WTC11 (cell line): ENCODE results near the gene ID3. TPM values are rescaled to one million over a fixed set of nuclear protein-coding genes. Genes with fewer than 3 reads are reported as not detected.

Experiments
- ATAC-seq: fragments of 200-7000 bp; cut with Tn5 transposase; 2 replicates; pipeline ENCODE4 v1.10.0; 2021; ENCODE audit warnings: mild to moderate bottlenecking, moderate library complexity
- Bru-seq: library from RNA; stranded (reverse); fragments of 400-500 nt; gene quantifications from one replicate; lab custom pipeline; 2021; lab: Mats Ljungman, UMichigan
- CTCF ChIA-PET: fragments of 300-600 bp; sonication (Branson Sonifier 250); formaldehyde crosslinking; loops from one replicate; lab custom pipeline; 2021; ENCODE audit warnings: antibody characterized with exemption; lab: Charles Lee
- POLR2A ChIA-PET: fragments of 350-600 bp; sonication (Branson Sonifier 250); formaldehyde crosslinking; loops from one replicate; lab custom pipeline; 2021; ENCODE audit warnings: antibody characterized with exemption; lab: Charles Lee
- DNase-seq: peaks from one replicate; pipeline ENCODE4 v3.0.0; 2021; ENCODE audit warnings: low spot score
- H3K27ac Mint-ChIP-seq: 2 replicates; pipeline ENCODE4 v1.8.0; 2021; ENCODE audit warnings: mixed read lengths
- H3K27me3 Mint-ChIP-seq: 2 replicates; pipeline ENCODE4 v1.8.0; 2021; ENCODE audit warnings: low read depth, mild to moderate bottlenecking, moderate library complexity, mixed read lengths
- H3K36me3 Mint-ChIP-seq: 2 replicates; pipeline ENCODE4 v1.8.0; 2021; ENCODE audit warnings: mixed read lengths
- H3K4me1 Mint-ChIP-seq: 2 replicates; pipeline ENCODE4 v1.8.0; 2022; ENCODE audit warnings: mixed read lengths
- H3K4me3 Mint-ChIP-seq: 2 replicates; pipeline ENCODE4 v1.8.0; 2021; ENCODE audit warnings: mild to moderate bottlenecking, moderate library complexity, mixed read lengths
- H3K9me3 Mint-ChIP-seq: 2 replicates; pipeline ENCODE4 v1.8.0; 2021; ENCODE audit warnings: mixed read lengths
- ARID4B ChIP-seq: sonication (generic); formaldehyde crosslinking; IDR thresholded peaks from 2 replicates; pipeline ENCODE4 v1.8.0; 2023; ENCODE audit warnings: missing genetic modification reagents, mild to moderate bottlenecking, borderline replicate concordance
- ATF1 ChIP-seq: sonication (generic); formaldehyde crosslinking; IDR thresholded peaks from 2 replicates; pipeline ENCODE4 v1.8.1; 2023; ENCODE audit warnings: mild to moderate bottlenecking, moderate library complexity, missing genetic modification reagents
- ATF6 ChIP-seq: sonication (generic); formaldehyde crosslinking; IDR thresholded peaks from 2 replicates; pipeline ENCODE4 v1.8.1; 2023; ENCODE audit warnings: mild to moderate bottlenecking, missing genetic modification reagents
- CTCF ChIP-seq: fragments of 200-600 bp; IDR thresholded peaks from 2 replicates; pipeline ENCODE4 v1.8.0; 2022; ENCODE audit warnings: antibody characterized with exemption
- E2F5 ChIP-seq: sonication (generic); formaldehyde crosslinking; IDR thresholded peaks from 2 replicates; pipeline ENCODE4 v1.8.1; 2022; ENCODE audit warnings: mild to moderate bottlenecking, moderate library complexity, missing genetic modification reagents
- FOXJ3 ChIP-seq: sonication (generic); formaldehyde crosslinking; IDR thresholded peaks from 2 replicates; pipeline ENCODE4 v1.9.0; 2021; ENCODE audit warnings: missing genetic modification reagents, mild to moderate bottlenecking, borderline replicate concordance
- GABPB1 ChIP-seq: sonication (generic); formaldehyde crosslinking; IDR thresholded peaks from 2 replicates; pipeline ENCODE4 v1.8.1; 2023; ENCODE audit warnings: mild to moderate bottlenecking, missing genetic modification reagents
- GTF2I ChIP-seq: fragments of 250-450 bp; sonication (Bioruptor Pico); conservative IDR thresholded peaks from 2 replicates; pipeline ENCODE4 v1.4.0; 2021; ENCODE audit warnings: mild to moderate bottlenecking
- IRF1 ChIP-seq: sonication (generic); formaldehyde crosslinking; IDR thresholded peaks from 2 replicates; pipeline ENCODE4 v1.8.0; 2023; ENCODE audit warnings: missing genetic modification reagents
- MLX ChIP-seq: sonication (generic); formaldehyde crosslinking; IDR thresholded peaks from 2 replicates; pipeline ENCODE4 v1.8.1; 2023; ENCODE audit warnings: mild to moderate bottlenecking, missing genetic modification reagents, moderate library complexity
- MYBL2 ChIP-seq: sonication (generic); formaldehyde crosslinking; IDR thresholded peaks from 2 replicates; pipeline ENCODE4 v1.8.1; 2023; ENCODE audit warnings: mild to moderate bottlenecking, moderate library complexity, missing genetic modification reagents
- OVOL2 ChIP-seq: fragments of 250-450 bp; sonication (Bioruptor Pico); IDR thresholded peaks from 2 replicates; pipeline ENCODE4 v1.9.0; 2021; ENCODE audit warnings: mild to moderate bottlenecking, borderline replicate concordance
- SMAD3 ChIP-seq: sonication (generic); formaldehyde crosslinking; IDR thresholded peaks from 2 replicates; pipeline ENCODE4 v1.8.0; 2022; ENCODE audit warnings: missing genetic modification reagents, mild to moderate bottlenecking, borderline replicate concordance
- SMAD4 ChIP-seq: sonication (generic); formaldehyde crosslinking; IDR thresholded peaks from 2 replicates; pipeline ENCODE4 v1.8.0; 2022; ENCODE audit warnings: mild to moderate bottlenecking, missing genetic modification reagents
- SP1 ChIP-seq: sonication (generic); formaldehyde crosslinking; conservative IDR thresholded peaks from 2 replicates; pipeline ENCODE4 v1.8.1; 2022; ENCODE audit warnings: missing genetic modification reagents
- TEAD1 ChIP-seq: sonication (generic); formaldehyde crosslinking; IDR thresholded peaks from 2 replicates; pipeline ENCODE4 v1.8.0; 2022; ENCODE audit warnings: mild to moderate bottlenecking, missing genetic modification reagents
- TP53 ChIP-seq: sonication (generic); formaldehyde crosslinking; IDR thresholded peaks from 2 replicates; pipeline ENCODE4 v1.8.1; 2023; ENCODE audit warnings: mild to moderate bottlenecking, missing genetic modification reagents
- ZBTB43 ChIP-seq: sonication (generic); formaldehyde crosslinking; IDR thresholded peaks from 2 replicates; pipeline ENCODE4 v1.8.1; 2023; ENCODE audit warnings: mild to moderate bottlenecking, missing genetic modification reagents
- ZNF138 ChIP-seq: sonication (generic); formaldehyde crosslinking; conservative IDR thresholded peaks from 2 replicates; pipeline ENCODE4 v1.8.1; 2022; ENCODE audit warnings: mild to moderate bottlenecking, moderate library complexity, missing genetic modification reagents
- ZNF232 ChIP-seq: sonication (generic); formaldehyde crosslinking; IDR thresholded peaks from 2 replicates; pipeline ENCODE4 v1.8.0; 2022; ENCODE audit warnings: mild to moderate bottlenecking, missing genetic modification reagents
- ZNF317 ChIP-seq: sonication (generic); formaldehyde crosslinking; IDR thresholded peaks from 2 replicates; pipeline ENCODE4 v1.8.1; 2023; ENCODE audit warnings: low read depth, mild to moderate bottlenecking, moderate library complexity, missing genetic modification reagents, borderline replicate concordance
- ZNF416 ChIP-seq: fragments of 250-450 bp; sonication (Bioruptor Pico); IDR thresholded peaks from 2 replicates; pipeline ENCODE4 v1.9.0; 2021; ENCODE audit warnings: mild to moderate bottlenecking, inconsistent platforms
- long read RNA-seq, 3 experiments: library from RNA in 1 of 3; library from capped mRNA in 1 of 3; library from polyadenylated mRNA in 1 of 3; unstranded in 2 of 3; stranded (forward) in 1 of 3; transcript quantifications; one replicate each; pipeline ENCODE4 v2.0.0, GENCODE V29; 2021
- total RNA-seq: library from RNA; stranded (reverse); gene quantifications from 3 replicates; pipeline ENCODE4 v1.2.3, GENCODE V29; 2021

Gene ID3
- total RNA-seq (168 to 278 TPM (median 273 TPM) in 3 replicates), Bru-seq, nascent RNA (percentile 95 among the genes with signal in this experiment)
- long read RNA-seq, experiment 1, transcript ID3-203 (2 exons, 892 nt), result minor isoform, 19 of 707 reads
- long read RNA-seq, experiment 1, transcript ID3-201 (3 exons, 1,251 nt), result major isoform, 655 of 707 reads
- long read RNA-seq, experiment 1, partial matches to known transcripts, result 0 of 707 reads
- long read RNA-seq, experiment 1, other reads (novel, unspliced or antisense), result 31 of 707 reads
- long read RNA-seq, experiment 2, transcript ID3-201 (3 exons, 1,251 nt), result major isoform, 324 of 363 reads
- long read RNA-seq, experiment 2, partial matches to known transcripts, result 11 of 363 reads
- long read RNA-seq, experiment 2, other reads (novel, unspliced or antisense), result 21 of 363 reads
- long read RNA-seq, experiment 3, transcript ID3-203 (2 exons, 892 nt), result minor isoform, 10 of 778 reads
- long read RNA-seq, experiment 3, transcript ID3-201 (3 exons, 1,251 nt), result major isoform, 749 of 778 reads
- long read RNA-seq, experiment 3, partial matches to known transcripts, result 0 of 778 reads
- long read RNA-seq, experiment 3, other reads (novel, unspliced or antisense), result 16 of 778 reads

- ChIA-PET CTCF (interaction anchor here (0.6 to 13.3 kb wide), 12 partner anchors 8 to 213 kb away, joined by 3 to 341 read pairs (median 4); partner anchors contain the start of gene RPL11), POLR2A (interaction anchor here (0.6 to 7.7 kb wide), 18 partner anchors 9 to 215 kb away, joined by 3 to 100 read pairs (median 4); partner anchors contain the start of genes ASAP3, E2F2 and HNRNPR)
- H3K4me1 Mint-ChIP-seq, result peaks cover 74% of the 10 kb centered on the region
- H3K27me3 Mint-ChIP-seq, result no peaks in the 10 kb centered on the region
- ATAC-seq (peak; percentile 47), DNase-seq (peak; percentile 96)
- no peaks in the 10 kb centered on the region for H3K9me3 Mint-ChIP-seq
- H3K36me3 Mint-ChIP-seq, result peaks cover 19% of the 10 kb centered on the region
- peak within 1 kb of the TSS; percentile 94 for H3K4me3 Mint-ChIP-seq
- H3K27ac Mint-ChIP-seq, result peak within 1 kb of the TSS; percentile 98
- TF ChIP-seq ZBTB43 (0 out of 2 replicates have a peak, but pooled peaks have one; percentile 60), CTCF (no peak), ZNF138 (CRISPR knock-in tag) (no peak), IRF1 (CRISPR knock-in tag) (0 out of 2 replicates have a peak, but pooled peaks have one; percentile 28), E2F5 (CRISPR knock-in tag) (peak; percentile 61; the same call in 1 of the 2 replicates), MLX (no peak; the same call in 1 of the 2 replicates), GTF2I (no peak), SP1 (CRISPR knock-in tag) (peak; percentile 84), ZNF317 (CRISPR knock-in tag) (peak; percentile 52; the same call in 1 of the 2 replicates), ARID4B (CRISPR knock-in tag) (peak; percentile 88), TP53 (no peak), ATF1 (CRISPR knock-in tag) (no peak; the same call in 1 of the 2 replicates), SMAD4 (CRISPR knock-in tag) (no peak), GABPB1 (CRISPR knock-in tag) (peak; percentile 55; the same call in 1 of the 2 replicates), ATF6 (CRISPR knock-in tag) (no peak), TEAD1 (peak; percentile 81; the same call in 1 of the 2 replicates), FOXJ3 (CRISPR knock-in tag) (no peak), OVOL2 (CRISPR knock-in tag) (no peak), MYBL2 (peak; percentile 78; the same call in 1 of the 2 replicates), SMAD3 (CRISPR knock-in tag) (peak; percentile 92), ZNF416 (0 out of 2 replicates have a peak, but pooled peaks have one; percentile 25), ZNF232 (CRISPR knock-in tag) (peak; percentile 97)
Observed at GRCh38 chr1:23559136-23559984, at the start of gene ID3. ID3 (minus strand) TSS chr1:23559501; CDS start chr1:23559426, 75 bp downstream.
